HG03460 (cell line): ENCODE measurements around the gene MGA.
"Not testable (repeated sequence)": the region's sequence is repeated elsewhere in the genome, so short reads cannot be mapped to it uniquely, and the experiment has no call there.

Experiments
- ATAC-seq: cut with Tn5 transposase; IDR thresholded peaks from one replicate; pipeline ENCODE4 v1.9.1; 2021; ENCODE audit not compliant: unreplicated experiment

MGA gene

DNA sequence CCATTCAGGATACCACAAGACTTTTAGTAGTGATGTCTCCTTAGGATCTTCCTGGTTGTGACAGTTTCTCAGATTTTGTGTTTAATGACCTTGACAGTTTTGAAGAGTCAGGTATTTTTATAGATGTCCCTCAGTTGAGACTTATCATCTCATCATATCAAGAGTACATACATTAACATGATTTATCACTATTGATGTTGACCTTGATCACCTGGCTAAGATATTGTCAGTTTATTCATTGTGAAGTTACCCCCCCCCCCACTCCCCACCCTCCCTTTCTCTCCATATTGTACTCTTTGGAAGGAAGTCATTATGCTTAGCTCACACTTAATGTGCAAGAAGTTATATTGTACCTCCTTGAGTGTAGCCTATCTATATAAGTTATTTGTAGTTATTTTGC is 42.9 kb downstream of the MGA start:
- no peak for ATAC-seq

DNA sequence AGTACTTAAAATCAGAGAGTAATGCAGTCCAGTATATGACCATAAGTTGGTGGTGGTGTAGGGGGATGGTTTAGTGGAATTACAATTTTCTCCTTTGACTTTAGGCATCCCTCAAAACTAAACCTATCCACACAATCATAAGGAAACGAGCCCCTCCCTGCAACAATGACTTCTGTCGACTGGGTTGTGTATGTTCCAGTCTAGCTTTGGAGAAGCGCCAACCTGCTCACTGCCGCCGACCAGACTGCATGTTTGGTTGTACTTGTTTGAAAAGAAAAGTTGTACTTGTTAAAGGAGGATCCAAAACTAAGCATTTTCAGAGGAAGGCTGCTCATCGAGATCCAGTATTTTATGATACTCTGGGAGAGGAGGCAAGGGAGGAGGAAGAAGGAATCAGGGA is 52.8 kb downstream of the MGA start:
- ATAC-seq, result no peak

DNA sequence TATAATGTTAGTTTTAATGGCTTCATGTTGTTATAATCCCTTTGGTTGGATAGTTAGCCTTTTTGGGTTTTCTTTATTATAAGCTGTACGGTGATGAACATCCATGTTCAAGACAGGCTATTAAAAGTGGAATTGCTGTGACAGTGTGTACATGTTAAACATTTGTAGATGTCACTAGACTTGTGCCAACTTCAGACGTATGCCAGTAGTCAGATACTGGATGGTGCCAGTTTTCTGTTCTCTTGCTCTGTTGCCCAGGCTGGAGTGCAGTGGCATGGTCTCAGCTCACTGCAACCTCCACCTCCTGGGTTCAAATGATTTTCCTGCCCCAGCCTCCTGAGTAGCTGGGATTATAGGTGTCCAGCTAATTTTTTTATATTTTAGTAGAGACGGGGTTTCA is 54.1 kb downstream of the MGA start:
- ATAC-seq, result no peak

DNA sequence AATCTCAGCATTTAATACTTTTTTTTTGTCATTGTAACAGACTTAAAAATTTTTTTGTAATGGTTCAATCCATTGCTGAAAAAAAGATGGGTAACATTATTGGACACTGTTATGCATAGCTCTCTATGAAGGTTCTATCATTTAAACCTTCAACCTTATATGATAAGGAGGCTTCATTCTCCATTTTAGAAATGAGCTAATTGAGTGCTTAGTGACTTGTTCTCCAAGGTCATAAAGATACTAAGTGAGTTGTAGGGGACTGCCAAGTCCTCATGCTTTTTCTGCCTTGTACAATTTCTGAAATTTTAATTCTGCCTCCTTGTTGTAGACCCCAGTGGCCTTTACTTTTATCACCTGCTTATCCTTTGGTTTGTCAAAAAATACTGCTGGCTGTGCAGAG is 56.7 kb downstream of the MGA start:
- ATAC-seq, result no peak

DNA sequence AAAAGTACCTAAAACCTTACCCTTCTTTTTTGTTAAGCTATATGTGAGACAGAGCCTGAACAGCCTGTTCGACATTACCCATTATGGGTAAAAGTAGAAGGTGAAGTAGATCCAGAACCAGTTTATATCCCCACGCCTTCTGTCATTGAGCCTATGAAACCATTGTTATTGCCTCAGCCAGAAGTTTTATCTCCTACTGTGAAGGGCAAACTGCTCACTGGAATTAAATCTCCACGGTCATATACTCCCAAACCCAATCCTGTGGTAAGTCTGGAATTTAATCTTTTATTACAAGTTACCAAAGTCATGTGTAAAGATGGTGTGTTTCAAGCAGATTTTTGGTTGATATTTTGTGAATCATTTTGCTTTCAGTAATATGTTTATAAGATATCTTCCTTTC is 66.9 kb downstream of the MGA start:
- no peak for ATAC-seq

DNA sequence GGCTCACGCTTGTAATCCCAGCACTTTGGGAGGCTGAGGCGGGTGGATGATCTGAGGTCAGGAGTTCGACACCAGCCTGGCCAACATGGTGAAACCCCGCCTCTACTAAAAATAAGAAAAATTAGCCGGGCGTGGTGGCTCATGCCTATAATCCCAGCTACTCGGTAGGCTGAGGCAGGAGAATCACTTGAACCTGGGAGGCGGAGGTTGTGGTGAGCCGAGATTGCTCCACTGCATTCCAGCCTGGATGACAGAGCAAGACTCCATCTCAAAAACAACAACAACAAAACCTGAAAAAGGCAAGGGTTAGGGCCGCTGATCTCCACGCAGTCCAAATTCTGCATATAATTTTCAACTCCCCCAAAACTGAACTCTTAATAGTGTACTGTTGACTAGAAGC is 67.9 kb downstream of the MGA start:
- ATAC-seq, result not testable (repeated sequence)

DNA sequence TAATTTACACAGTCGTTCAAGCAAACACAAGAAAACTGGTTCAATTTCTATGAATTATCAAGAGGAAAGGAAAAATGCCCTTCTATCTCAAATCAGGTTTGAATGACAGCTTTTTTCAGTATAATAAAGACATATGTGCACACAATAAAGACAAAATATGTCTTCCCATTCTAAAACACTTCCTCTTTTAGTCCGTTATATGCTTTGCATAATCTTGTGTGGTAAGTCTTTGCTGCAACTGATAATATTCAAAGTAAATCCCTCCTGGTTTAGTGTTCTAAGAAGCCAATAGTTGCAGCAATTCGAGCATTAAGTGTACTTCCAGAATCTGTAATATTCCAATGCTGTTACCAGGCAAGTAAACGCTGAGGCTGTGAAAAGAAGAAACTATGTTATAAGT is 70.3 kb downstream of the MGA start:
- no peak for ATAC-seq

DNA sequence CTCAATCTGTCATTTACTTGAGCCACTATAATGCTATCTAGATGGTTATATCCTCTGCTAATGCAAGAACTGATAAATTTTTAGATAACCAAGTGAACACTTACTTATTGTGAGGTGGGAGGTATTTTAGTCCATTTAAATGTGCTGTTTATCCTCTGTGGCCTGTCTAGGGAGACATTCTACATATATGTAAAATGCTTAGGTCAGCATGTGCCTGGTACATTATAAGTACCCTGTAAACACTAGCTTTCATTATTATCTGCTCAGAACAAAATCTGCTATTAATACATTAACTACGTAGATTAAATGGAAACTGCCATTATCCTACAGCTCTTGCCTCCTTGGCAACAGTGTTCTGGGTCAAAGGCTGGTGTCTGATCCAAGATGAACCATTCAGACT is 72.3 kb downstream of the MGA start:
- ATAC-seq, result no peak

DNA sequence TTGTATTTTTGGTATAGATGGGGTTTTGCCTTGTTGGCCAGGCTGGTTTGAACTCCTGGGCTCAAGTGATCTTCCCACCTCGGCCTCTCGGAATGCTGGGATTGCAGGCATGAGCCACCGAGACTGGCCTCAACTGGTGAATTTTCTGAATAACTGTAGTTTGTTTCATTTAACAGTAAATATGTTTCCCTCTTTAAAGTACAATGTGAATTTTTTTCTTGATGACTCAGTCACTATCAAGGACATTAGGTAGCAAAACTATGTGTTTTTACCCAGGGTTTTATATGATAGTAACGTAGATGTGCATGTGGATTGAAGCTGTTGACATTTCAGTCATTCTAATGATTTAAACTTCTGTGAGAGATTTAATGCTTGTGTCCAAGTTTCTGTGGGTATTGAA is 73.9 kb downstream of the MGA start:
- ATAC-seq, result no peak

DNA sequence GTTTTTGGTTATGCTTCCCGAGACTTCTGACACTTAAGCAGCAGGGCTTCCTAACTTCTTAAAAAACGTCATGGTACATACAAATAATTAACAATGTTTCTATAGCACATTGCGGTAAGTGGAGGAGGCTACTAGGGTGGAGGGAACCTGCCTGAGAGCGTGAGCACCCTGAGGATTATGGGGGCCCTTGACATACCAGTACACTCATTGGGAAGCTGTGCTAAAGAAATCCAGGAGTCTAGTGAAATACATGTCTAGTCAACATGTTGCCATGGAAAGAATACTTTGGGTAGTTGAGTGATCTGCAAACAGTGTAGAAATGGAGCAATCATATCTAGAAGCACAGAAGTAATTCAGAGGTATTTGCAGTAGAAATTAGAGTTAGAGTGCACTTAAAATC is 74.8 kb downstream of the MGA start:
- no peak for ATAC-seq

DNA sequence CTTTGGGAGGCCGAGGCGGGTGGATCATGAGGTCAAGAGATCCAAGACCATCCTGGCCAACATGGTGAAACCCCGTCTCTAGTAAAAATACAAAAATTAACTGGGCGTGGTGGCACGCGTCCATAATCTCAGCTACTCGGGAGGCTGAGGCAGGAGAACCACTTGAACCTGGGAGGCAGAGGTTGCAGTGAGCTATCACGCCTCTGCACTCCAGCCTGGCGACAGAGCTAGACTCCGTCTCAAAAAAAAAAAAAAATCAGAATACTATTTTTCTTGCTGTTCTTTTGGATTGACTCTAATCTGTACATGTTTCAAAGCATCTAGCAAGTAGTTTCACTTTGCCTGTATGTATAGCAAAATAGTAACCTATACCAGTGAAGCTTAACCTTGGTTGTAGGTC is 75.3 kb downstream of the MGA start:
- ATAC-seq, result not testable (repeated sequence)

DNA sequence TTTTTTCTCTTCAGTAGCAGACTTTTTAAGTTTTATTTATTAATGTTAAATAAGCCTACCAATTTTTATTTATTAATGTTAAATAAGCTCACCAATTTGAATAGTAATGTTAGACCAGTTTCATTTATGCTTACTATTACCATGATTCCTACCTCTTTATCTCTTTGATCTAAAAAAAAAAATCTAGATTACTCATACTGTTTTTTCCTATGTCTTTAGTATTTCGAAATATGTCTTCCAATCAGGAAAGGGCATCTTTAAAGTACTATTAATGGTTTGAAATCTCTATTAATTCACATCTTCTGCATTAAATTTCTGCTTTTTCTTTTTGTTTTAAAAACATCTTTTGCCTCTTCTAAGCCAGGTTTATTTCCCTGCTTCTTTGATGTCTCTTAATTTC is 86.6 kb downstream of the MGA start:
- ATAC-seq, result no peak

DNA sequence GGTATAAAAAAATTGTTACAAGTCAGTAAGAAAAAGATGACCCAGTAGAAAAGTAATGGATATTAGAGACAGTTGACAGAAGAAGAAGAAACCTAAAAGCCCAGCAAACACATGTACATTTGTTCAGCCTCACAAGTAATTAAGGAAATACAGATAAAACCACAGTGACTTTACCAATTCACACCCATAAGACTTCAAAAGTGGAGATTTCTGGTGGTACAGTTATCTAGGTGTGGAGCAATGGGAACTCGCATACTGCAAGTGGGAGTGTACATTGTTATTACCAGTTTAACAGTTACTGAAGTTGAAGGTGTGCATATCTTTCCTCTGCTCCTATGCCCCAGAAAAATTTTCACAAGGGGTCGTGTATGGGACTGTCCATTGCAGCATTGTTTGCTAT is 96.0 kb downstream of the MGA start:
- ATAC-seq, result no peak

DNA sequence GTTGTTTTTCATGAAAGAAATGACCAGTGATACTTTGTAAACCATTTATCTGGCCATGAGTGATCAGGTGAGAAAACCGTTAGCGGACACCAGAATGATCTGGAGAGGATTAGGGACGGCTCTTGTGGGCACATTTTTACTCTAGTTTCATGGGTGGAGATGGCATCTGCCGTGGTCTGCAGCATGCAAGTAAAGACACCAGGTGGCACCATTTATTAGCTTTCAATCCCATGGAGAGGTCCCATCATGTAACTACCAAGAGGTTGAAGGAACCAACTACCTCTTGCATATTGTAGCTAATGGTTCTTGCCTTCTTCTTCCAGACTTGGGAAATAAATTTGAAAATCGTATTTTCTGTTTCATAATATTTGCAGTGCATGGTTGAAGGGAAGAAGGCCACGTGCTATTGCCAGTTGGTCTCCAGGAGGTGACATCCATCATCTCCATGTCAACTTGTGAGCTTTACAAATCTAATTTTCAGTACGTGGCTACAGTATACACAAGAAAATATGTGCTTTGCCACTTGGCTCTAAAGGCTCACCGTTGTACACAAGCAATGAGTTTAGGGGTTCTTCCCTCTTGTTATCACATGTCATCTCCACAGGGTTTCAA is 112.6 kb downstream of the MGA start:
- ATAC-seq, result no peak

DNA sequence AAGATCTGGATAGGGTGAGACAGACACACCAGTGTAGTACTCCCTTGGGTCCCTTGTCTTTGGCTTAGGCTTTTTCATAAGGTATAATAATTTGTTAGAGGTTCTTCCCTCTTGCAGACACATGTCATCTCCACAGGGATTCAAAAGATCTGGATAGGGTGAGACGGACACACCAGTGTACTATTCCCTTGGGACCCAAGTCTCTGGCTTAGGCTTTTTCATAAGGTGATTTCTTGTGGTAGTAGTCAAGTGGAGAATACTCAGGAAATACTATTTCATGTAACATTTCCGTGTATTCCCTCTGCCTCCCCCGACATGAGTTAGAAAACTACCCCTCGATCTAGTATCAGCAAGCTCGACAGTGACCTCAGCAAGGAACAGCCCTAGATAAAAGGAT is 113.1 kb downstream of the MGA start:
- ATAC-seq, result no peak

DNA sequence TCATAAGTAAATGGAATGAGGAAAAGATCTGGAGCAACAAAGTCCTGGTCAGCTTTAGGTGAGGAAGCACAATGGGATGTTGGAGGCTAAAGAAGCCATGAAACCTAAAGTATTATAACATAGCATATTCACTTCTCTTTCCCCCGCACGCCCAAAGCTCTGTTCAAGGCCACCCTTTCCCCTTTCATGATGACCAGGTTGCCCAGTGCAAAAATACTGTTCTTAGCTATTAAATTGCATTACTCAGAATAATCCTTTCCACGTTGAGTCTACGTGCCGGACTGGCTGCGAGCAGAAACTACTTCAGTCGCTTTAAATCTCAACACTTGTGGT is 113.5 kb downstream of the MGA start:
- no peak for ATAC-seq

DNA sequence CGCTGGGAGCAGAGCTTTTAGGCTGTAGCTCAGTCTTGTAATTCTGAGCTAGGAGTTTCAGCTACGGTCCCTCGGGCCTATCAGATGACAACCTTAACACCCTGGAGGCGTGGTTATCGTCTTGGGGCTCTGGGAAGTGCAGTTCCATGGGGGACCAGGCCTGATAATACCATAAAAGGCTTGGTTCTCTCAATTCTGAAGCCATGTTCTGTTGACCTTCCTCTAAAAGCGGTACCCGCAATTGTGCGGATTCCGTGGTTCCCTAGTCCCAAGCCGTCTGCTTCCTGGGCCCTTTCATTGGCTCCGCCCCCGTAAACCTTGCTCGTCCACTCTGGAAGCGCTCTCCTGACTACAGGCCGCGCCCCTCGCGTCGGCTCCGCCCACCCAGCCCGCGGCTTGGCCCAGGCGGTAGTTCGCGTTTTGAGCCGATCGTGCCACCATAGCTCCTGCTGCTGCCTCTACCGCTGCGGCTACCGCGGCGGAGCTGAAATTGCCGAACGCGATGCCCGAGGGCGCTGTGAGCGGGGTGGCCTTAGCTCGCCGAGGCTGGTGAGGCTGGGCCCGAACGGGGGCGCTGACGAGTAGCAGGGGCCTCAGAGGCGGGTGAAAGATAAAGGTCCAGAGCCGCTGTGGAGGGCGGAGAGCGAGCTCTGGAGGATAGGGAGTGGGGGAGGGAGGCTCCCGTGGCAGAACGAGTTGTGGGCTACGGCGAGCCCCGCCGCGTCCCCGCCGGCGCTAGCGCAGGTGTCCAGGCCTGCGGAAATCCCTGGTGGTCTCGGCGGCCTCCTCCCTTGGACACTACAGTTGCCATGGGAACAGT is 114.1 kb downstream of the MGA start, which contains the start of gene MAPKBP1:
MAPKBP1 (plus strand) TSS at position 423 of the 820 bp plus-strand sequence. CDS start 792 bp downstream, outside the sequence.
- ATAC-seq, result peak; percentile 80

DNA sequence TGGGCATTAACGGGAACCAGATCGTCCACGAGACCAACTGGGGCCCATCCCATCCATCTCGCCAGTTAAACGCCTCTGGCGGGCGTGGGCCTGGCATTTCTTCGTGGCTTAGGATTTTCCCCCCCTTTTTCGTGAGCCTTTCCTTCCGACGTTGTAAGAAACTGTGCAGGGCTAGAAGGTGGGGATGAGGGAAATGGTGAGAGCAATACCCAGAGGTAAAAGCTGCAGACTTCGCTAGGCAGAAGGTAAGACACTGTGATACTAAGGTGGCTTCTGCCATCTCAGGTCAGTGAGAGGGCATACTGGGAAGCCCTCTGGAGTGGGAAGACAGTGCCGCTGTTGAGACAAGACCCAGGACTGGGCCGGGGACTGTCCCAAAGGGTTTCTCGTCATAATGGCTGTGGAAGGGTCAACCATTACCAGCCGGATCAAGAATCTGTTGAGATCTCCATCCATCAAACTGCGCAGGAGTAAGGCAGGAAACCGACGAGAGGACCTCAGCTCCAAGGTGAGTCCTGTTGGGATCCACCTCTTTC is 114.7 kb downstream of the MGA start:
- ATAC-seq, result no peak

DNA sequence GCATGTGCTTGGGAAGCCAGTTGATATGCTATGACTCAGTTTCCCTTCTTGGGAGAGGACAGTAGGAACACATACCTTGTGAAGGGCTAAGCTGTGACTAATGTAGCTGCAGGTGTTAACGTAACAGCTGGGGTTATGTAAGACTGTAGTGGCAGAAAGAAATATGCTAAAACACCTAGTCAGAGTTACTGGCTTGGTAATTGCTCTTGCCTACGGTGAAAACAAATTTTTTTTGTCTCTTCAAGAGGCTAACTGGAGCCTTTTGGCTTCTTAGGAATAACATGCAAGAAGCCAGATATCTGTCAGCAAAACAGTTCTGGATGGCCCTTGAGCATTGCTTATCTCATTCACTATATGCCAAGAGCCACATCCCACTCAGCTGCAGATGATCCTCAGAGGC is 115.4 kb downstream of the MGA start:
- no peak for ATAC-seq

DNA sequence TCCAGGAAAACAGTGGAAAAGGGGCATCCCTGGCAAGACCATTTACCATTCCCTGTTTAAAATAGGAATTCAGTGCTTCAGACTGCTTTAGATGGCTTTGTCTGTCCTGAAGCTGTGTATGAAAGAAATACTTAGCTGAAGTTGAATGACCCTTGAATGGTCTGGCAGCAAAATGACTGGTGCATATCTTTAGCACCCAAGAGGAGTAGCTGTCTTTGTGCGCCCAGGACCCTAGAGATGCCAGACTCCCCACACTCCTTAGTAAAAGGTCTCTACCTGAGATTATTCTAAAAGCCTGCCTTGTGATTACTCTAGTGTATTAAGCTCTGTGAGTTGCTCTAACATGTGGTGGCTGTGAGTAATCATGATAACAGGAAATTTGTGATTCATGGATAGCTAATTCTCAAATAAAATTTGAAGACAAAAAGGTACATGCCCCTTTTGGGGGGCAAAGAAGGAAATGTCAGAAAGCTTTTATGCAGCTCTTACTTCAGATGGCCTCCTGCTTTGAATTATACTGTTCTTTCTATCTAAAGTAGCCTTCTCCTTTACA is 117.3 kb downstream of the MGA start:
- ATAC-seq, result no peak

DNA sequence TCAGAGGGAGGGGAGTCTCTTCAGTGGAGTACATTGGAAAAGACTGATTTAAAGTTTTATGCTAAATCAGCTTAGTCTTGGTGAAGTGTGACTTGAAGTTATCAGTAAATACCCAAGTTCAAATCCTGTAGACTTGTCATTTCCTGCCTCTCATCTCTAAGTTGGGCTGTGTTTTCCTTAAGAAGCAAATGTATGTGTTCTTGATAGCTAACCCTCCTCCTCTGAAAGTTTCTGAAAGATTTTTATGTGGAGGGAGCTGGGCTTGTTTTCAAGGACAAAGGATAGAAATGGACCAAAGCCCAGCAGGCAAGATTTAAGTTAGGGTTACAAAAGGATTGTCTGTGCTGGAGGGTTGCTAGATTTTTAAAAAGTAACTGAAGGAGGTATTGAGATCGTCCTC is 118.3 kb downstream of the MGA start:
- ATAC-seq, result no peak

DNA sequence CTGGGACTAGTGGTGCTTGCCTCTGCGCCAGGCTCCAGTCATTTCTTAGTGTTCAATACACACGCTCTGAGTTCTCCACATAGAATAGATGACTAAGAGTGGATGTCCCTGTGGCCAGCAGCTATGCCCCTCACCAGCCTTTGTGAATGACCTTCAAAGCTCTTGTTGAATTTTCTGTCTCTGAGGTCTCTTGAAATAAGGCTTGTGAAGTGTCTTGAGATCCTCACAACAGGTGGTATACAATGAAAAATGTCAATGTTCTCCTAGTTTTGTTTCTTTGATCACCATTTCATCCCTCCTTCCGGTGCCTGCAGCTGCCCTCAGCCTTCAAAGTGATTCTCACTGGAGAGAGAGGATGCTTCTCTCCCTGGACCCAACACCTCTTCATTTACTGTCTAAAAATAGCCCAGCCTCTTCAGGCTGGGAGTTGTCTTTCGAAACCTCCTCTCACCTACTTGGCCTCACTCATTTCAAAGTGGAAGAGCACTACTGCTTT is 119.5 kb downstream of the MGA start:
- no peak for ATAC-seq
